Measurements from ENCODE around the gene SLC66A1.

SLC66A1 gene

GRCh38 chr1:19305880-19306279, 6.2 kb upstream of the SLC66A1 start:
- no peak for DNase-seq (ENCODE audit: low read depth, low spot score)

GRCh38 chr1:19306941-19307340, 5.2 kb upstream of the SLC66A1 start:
- DNase-seq (ENCODE audit: low read depth, low spot score), result no peak

GRCh38 chr1:19307794-19308508, 4.2 kb upstream of the SLC66A1 start:
- no peak for DNase-seq (ENCODE audit: low read depth, low spot score)

- DNase-seq (ENCODE audit: low read depth, low spot score), result no peak
Observed at GRCh38 chr1:19308509-19308907, 3.6 kb upstream of the SLC66A1 start.

GRCh38 chr1:19309123-19309813, 2.9 kb upstream of the SLC66A1 start:
- no peak for DNase-seq (ENCODE audit: low read depth, low spot score)

GRCh38 chr1:19310061-19310460, 2.1 kb upstream of the SLC66A1 start:
- DNase-seq (ENCODE audit: low read depth, low spot score), result no peak

- peak; percentile 25 for DNase-seq (ENCODE audit: low read depth, low spot score)
Observed at GRCh38 chr1:19310720-19311502, 1.2 kb upstream of the SLC66A1 start.

- DNase-seq (ENCODE audit: low read depth, low spot score), result no peak
Observed at GRCh38 chr1:19311503-19311930, 609 bp upstream of the SLC66A1 start.

GRCh38 chr1:19312782-19313635, 883 bp downstream of the SLC66A1 start:
- no peak for DNase-seq (ENCODE audit: low read depth, low spot score)

- DNase-seq (ENCODE audit: low read depth, low spot score), result no peak
Observed at GRCh38 chr1:19313636-19313959, 1.5 kb downstream of the SLC66A1 start.

GRCh38 chr1:19313961-19314882, 2.1 kb downstream of the SLC66A1 start:
- no peak for DNase-seq (ENCODE audit: low read depth, low spot score)

GRCh38 chr1:19315378-19316198, 3.5 kb downstream of the SLC66A1 start:
- no peak for DNase-seq (ENCODE audit: low read depth, low spot score)

GRCh38 chr1:19317126-19317910, 5.2 kb downstream of the SLC66A1 start:
- DNase-seq (ENCODE audit: low read depth, low spot score), result peak; percentile 52

- DNase-seq (ENCODE audit: low read depth, low spot score), result no peak
Observed at GRCh38 chr1:19319196-19319595, 7.1 kb downstream of the SLC66A1 start.

GRCh38 chr1:19321071-19321470, 8.9 kb downstream of the SLC66A1 start:
- DNase-seq (ENCODE audit: low read depth, low spot score), result no peak

- DNase-seq (ENCODE audit: low read depth, low spot score), result no peak
Observed at GRCh38 chr1:19322481-19322880, 10.4 kb downstream of the SLC66A1 start.

GRCh38 chr1:19323987-19324664, 12.0 kb downstream of the SLC66A1 start:
- DNase-seq (ENCODE audit: low read depth, low spot score), result no peak

GRCh38 chr1:19324665-19324990, 12.5 kb downstream of the SLC66A1 start:
- DNase-seq (ENCODE audit: low read depth, low spot score), result no peak

Data from ELF-1 (cell line).